ENCODE data around the gene BACH2. TPM values are rescaled to one million over a fixed set of nuclear protein-coding genes. Genes with fewer than 3 reads are reported as not detected.

The BACH2 gene
- total and polyA plus RNA-seq, 10 of the 15 experiments (the other 5 are each of a cell fraction or from before 2014, with no cell fraction given), result 0.03 to 0.28 (median 0.04) TPM; not detected in 3

DNA sequence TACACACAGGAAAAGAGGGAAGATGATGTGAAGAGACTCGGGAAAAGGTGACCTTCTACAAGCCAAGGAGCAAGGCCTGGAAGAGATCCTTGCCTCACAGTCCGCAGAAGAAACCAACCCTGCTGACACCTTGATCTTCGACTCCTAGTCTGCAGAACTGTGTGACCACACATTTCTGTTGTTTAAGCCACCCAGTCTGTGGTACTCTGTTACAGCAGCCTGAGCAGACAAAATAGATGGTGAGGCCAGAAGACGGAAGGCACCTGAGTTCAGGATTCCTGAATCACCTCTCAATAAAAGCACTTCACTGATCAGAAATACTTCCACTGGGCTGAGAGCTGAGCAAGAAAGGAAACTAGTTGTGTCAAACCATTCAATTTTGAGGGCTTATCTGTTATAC, 103.3 kb downstream of the BACH2 start:
- no peaks in the 10 kb centered on the region for H4K20me1 ChIP-seq (ENCODE audit: control insufficient read depth, insufficient read depth)
- H3K9ac ChIP-seq (ENCODE audit: control insufficient read depth, insufficient read depth, low read length), result no peak overlapping the region
- in situ Hi-C loops (cut with MboI) (no loop called here), intact Hi-C loops (cut with micrococcal nuclease; ENCODE audit: unreplicated experiment) (no loop called here)
- no peak for DNase-seq (ENCODE audit: low read depth, low spot score)
- H3K27me3 ChIP-seq (replicated peaks in 1 of 2; ENCODE audit: control insufficient read depth in 2 of 2, insufficient read depth in 2 of 2, low read length in 1 of 2), result peaks cover 0 to 2% of the 10 kb centered on the region in 2 experiments; a peak in 1 of 4 replicates
- no peak for FAIRE-seq
- no peak overlapping the region for H3K27ac ChIP-seq (ENCODE audit: control insufficient read depth, insufficient read depth)
- no peaks in the 10 kb centered on the region; the same call in 2 of the 3 replicates for H3K9me3 ChIP-seq (replicated peaks; ENCODE audit: control insufficient read depth, insufficient read depth, low read length)
- ChIA-PET CTCF (no interaction called here), SMC1A (ENCODE audit: uncharacterized antibody, unreplicated experiment) (no interaction called here), POLR2A (no interaction called here), RAD21 (ENCODE audit: unreplicated experiment) (no interaction called here)
- no peaks in the 10 kb centered on the region for H3K36me3 ChIP-seq (ENCODE audit: control insufficient read depth in 2 of 2, insufficient read depth in 2 of 2, low read length in 1 of 2)
- H3K79me2 ChIP-seq (ENCODE audit: control insufficient read depth, insufficient read depth, low read length), result no peaks in the 10 kb centered on the region
- WGBS (ENCODE audit: insufficient coverage, insufficient replicate concordance, low lambda C conversion rate, missing lambda C conversion rate), result 64% methylated on average over 3 of the region's 4 CpGs
- no TSS peak for BruUV-seq (replicated peaks)
- no peaks in the 10 kb centered on the region for H3K4me1 ChIP-seq (ENCODE audit: control insufficient read depth, insufficient read depth, low read length)
- H3K4me2 ChIP-seq (ENCODE audit: control insufficient read depth, insufficient read depth), result no peak overlapping the region
- H2AFZ ChIP-seq (ENCODE audit: control insufficient read depth, low read depth, low read length), result no peak overlapping the region
- no peak for TF ChIP-seq SREBF1 (IDR thresholded peaks at IDR 0.05; ENCODE audit: low read length)
- TF ChIP-seq TARDBP (IDR thresholded peaks at IDR 0.05; ENCODE audit: borderline replicate concordance), result no peak
- TF ChIP-seq, protein P1, sequence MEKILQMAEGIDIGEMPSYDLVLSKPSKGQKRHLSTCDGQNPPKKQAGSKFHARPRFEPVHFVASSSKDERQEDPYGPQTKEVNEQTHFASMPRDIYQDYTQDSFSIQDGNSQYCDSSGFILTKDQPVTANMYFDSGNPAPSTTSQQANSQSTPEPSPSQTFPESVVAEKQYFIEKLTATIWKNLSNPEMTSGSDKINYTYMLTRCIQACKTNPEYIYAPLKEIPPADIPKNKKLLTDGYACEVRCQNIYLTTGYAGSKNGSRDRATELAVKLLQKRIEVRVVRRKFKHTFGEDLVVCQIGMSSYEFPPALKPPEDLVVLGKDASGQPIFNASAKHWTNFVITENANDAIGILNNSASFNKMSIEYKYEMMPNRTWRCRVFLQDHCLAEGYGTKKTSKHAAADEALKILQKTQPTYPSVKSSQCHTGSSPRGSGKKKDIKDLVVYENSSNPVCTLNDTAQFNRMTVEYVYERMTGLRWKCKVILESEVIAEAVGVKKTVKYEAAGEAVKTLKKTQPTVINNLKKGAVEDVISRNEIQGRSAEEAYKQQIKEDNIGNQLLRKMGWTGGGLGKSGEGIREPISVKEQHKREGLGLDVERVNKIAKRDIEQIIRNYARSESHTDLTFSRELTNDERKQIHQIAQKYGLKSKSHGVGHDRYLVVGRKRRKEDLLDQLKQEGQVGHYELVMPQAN (conservative IDR thresholded peaks at IDR 0.05), result no peak
- TF ChIP-seq SIX5 (IDR thresholded peaks at IDR 0.05; ENCODE audit: low read depth, low read length, severe bottlenecking), result no peak
- TF ChIP-seq, protein P2, sequence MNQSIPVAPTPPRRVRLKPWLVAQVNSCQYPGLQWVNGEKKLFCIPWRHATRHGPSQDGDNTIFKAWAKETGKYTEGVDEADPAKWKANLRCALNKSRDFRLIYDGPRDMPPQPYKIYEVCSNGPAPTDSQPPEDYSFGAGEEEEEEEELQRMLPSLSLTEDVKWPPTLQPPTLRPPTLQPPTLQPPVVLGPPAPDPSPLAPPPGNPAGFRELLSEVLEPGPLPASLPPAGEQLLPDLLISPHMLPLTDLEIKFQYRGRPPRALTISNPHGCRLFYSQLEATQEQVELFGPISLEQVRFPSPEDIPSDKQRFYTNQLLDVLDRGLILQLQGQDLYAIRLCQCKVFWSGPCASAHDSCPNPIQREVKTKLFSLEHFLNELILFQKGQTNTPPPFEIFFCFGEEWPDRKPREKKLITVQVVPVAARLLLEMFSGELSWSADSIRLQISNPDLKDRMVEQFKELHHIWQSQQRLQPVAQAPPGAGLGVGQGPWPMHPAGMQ (IDR thresholded peaks at IDR 0.05; ENCODE audit: borderline replicate concordance), result no peak
- TF ChIP-seq ZSCAN29 (IDR thresholded peaks at IDR 0.05), result no peak
- TF ChIP-seq TBL1XR1 (IDR thresholded peaks at IDR 0.05; ENCODE audit: low read depth, low read length), result no peak
- TF ChIP-seq, protein P3, sequence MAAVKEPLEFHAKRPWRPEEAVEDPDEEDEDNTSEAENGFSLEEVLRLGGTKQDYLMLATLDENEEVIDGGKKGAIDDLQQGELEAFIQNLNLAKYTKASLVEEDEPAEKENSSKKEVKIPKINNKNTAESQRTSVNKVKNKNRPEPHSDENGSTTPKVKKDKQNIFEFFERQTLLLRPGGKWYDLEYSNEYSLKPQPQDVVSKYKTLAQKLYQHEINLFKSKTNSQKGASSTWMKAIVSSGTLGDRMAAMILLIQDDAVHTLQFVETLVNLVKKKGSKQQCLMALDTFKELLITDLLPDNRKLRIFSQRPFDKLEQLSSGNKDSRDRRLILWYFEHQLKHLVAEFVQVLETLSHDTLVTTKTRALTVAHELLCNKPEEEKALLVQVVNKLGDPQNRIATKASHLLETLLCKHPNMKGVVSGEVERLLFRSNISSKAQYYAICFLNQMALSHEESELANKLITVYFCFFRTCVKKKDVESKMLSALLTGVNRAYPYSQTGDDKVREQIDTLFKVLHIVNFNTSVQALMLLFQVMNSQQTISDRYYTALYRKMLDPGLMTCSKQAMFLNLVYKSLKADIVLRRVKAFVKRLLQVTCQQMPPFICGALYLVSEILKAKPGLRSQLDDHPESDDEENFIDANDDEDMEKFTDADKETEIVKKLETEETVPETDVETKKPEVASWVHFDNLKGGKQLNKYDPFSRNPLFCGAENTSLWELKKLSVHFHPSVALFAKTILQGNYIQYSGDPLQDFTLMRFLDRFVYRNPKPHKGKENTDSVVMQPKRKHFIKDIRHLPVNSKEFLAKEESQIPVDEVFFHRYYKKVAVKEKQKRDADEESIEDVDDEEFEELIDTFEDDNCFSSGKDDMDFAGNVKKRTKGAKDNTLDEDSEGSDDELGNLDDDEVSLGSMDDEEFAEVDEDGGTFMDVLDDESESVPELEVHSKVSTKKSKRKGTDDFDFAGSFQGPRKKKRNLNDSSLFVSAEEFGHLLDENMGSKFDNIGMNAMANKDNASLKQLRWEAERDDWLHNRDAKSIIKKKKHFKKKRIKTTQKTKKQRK (IDR thresholded peaks at IDR 0.05; ENCODE audit: low read depth, low read length), result no peak
- TF ChIP-seq, protein P4, sequence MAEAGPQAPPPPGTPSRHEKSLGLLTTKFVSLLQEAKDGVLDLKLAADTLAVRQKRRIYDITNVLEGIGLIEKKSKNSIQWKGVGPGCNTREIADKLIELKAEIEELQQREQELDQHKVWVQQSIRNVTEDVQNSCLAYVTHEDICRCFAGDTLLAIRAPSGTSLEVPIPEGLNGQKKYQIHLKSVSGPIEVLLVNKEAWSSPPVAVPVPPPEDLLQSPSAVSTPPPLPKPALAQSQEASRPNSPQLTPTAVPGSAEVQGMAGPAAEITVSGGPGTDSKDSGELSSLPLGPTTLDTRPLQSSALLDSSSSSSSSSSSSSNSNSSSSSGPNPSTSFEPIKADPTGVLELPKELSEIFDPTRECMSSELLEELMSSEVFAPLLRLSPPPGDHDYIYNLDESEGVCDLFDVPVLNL (IDR thresholded peaks at IDR 0.05; ENCODE audit: low read depth, low read length), result no peak
- no peak for TF ChIP-seq MXI1 (IDR thresholded peaks at IDR 0.05; ENCODE audit: low read depth, low read length)
- TF ChIP-seq POU2F2 (IDR thresholded peaks at IDR 0.05; ENCODE audit: borderline replicate concordance, low read depth, low read length), result no peak
- no peak for TF ChIP-seq NR2C2 (IDR thresholded peaks at IDR 0.05; ENCODE audit: borderline replicate concordance, control insufficient read depth, insufficient read length, low read depth)
- TF ChIP-seq PML (IDR thresholded peaks at IDR 0.05; ENCODE audit: low read length), result no peak
- no peak for TF ChIP-seq RFX5 (IDR thresholded peaks at IDR 0.05; ENCODE audit: low read depth, low read length)
- no peak for TF ChIP-seq BMI1 (IDR thresholded peaks at IDR 0.05; ENCODE audit: borderline replicate concordance)
- TF ChIP-seq, protein P5, sequence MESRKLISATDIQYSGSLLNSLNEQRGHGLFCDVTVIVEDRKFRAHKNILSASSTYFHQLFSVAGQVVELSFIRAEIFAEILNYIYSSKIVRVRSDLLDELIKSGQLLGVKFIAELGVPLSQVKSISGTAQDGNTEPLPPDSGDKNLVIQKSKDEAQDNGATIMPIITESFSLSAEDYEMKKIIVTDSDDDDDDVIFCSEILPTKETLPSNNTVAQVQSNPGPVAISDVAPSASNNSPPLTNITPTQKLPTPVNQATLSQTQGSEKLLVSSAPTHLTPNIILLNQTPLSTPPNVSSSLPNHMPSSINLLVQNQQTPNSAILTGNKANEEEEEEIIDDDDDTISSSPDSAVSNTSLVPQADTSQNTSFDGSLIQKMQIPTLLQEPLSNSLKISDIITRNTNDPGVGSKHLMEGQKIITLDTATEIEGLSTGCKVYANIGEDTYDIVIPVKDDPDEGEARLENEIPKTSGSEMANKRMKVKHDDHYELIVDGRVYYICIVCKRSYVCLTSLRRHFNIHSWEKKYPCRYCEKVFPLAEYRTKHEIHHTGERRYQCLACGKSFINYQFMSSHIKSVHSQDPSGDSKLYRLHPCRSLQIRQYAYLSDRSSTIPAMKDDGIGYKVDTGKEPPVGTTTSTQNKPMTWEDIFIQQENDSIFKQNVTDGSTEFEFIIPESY (IDR thresholded peaks at IDR 0.05), result no peak
- no peak overlapping the region for H3K4me3 ChIP-seq
- no peak for ATAC-seq
